B cell (primary cell): ENCODE measurements around the gene CREB5.

Experiments used
- EZH2 ChIP-seq: IDR thresholded peaks from 2 replicates; pipeline ENCODE4 v1.6.1; 2012; ENCODE audit warnings: borderline replicate concordance, low read depth, mild to moderate bottlenecking, moderate library complexity, low read length; ENCODE audit not compliant: insufficient read depth, poor library complexity, severe bottlenecking
- TF ChIP-seq, protein P1 (sequence below): fragments of 200-600 bp; IDR thresholded peaks from one replicate; pipeline ENCODE4 v1.8.0; 2022; ENCODE audit warnings: antibody characterized with exemption, mild to moderate bottlenecking

- TF ChIP-seq, protein P1, sequence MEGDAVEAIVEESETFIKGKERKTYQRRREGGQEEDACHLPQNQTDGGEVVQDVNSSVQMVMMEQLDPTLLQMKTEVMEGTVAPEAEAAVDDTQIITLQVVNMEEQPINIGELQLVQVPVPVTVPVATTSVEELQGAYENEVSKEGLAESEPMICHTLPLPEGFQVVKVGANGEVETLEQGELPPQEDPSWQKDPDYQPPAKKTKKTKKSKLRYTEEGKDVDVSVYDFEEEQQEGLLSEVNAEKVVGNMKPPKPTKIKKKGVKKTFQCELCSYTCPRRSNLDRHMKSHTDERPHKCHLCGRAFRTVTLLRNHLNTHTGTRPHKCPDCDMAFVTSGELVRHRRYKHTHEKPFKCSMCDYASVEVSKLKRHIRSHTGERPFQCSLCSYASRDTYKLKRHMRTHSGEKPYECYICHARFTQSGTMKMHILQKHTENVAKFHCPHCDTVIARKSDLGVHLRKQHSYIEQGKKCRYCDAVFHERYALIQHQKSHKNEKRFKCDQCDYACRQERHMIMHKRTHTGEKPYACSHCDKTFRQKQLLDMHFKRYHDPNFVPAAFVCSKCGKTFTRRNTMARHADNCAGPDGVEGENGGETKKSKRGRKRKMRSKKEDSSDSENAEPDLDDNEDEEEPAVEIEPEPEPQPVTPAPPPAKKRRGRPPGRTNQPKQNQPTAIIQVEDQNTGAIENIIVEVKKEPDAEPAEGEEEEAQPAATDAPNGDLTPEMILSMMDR = no peak
- no peak for TF ChIP-seq EZH2
Measured at GRCh38 chr7:28702171-28702570, 289.9 kb downstream of the CREB5 start.
